ENCODE data around the gene CCDC186. TPM values are rescaled to one million over a fixed set of nuclear protein-coding genes. Genes with fewer than 3 reads are reported as not detected.

The CCDC186 gene
- total and polyA plus RNA-seq, 3 experiments from 2014 or later, result 11.3 to 24.9 (median 14.0) TPM

- Mint-ChIP-seq H3K27me3 (peaks cover 3 to 19% of the 10 kb centered on the region in 2 donors), H3K9me3 (no peaks in the 10 kb centered on the region), H3K4me1 (no peaks in the 10 kb centered on the region), H3K4me3 (no peak overlapping the region), H3K36me3 (peaks cover 0 to 3% (median 0%) of the 10 kb centered on the region in 3 donors), H3K27ac (no peak overlapping the region)
- H3K27me3 ChIP-seq (ENCODE audit: insufficient read depth, low read length, poor library complexity, severe bottlenecking), result no peaks in the 10 kb centered on the region
- POLR2A ChIA-PET, result no interaction called here
- H3K4me1 ChIP-seq (ENCODE audit: insufficient read depth, low read length), result no peaks in the 10 kb centered on the region
- CTCF ChIA-PET, result no interaction called here
- H3K9me3 ChIP-seq (ENCODE audit: low read length), result no peaks in the 10 kb centered on the region
- H3K36me3 ChIP-seq (ENCODE audit: insufficient read depth, low read length), result no peaks in the 10 kb centered on the region
- no peak for DNase-seq
- H3K4me3 ChIP-seq (ENCODE audit: low read length), result no peak overlapping the region
- no peak overlapping the region for H3K27ac ChIP-seq (ENCODE audit: low read depth, low read length)
Observed at GRCh38 chr10:114183563-114183962, 9.6 kb upstream of the CCDC186 start.

- Mint-ChIP-seq H3K9me3 (no peaks in the 10 kb centered on the region), H3K27me3 (peaks cover 3 to 14% of the 10 kb centered on the region in 2 donors), H3K4me1 (no peaks in the 10 kb centered on the region), H3K27ac (no peak overlapping the region), H3K4me3 (no peak overlapping the region), H3K36me3 (peaks cover 0 to under 1% (median 0%) of the 10 kb centered on the region in 3 donors)
- H3K27ac ChIP-seq (ENCODE audit: low read depth, low read length), result no peak overlapping the region
- H3K4me3 ChIP-seq (ENCODE audit: low read length), result no peak overlapping the region
- POLR2A ChIA-PET, result no interaction called here
- CTCF ChIA-PET, result no interaction called here
- no peaks in the 10 kb centered on the region for H3K4me1 ChIP-seq (ENCODE audit: insufficient read depth, low read length)
- no peaks in the 10 kb centered on the region for H3K36me3 ChIP-seq (ENCODE audit: insufficient read depth, low read length)
- no peaks in the 10 kb centered on the region for H3K27me3 ChIP-seq (ENCODE audit: insufficient read depth, low read length, poor library complexity, severe bottlenecking)
- H3K9me3 ChIP-seq (ENCODE audit: low read length), result no peaks in the 10 kb centered on the region
- no peak for DNase-seq
Observed at GRCh38 chr10:114181971-114182370, 8.0 kb upstream of the CCDC186 start.

- Histone ChIP-seq H3K27ac (ENCODE audit: low read depth, low read length) (no peak overlapping the region), H3K9me3 (ENCODE audit: low read length) (no peaks in the 10 kb centered on the region), H3K27me3 (ENCODE audit: insufficient read depth, low read length, poor library complexity, severe bottlenecking) (no peaks in the 10 kb centered on the region), H3K4me3 (ENCODE audit: low read length) (no peak overlapping the region), H3K36me3 (ENCODE audit: insufficient read depth, low read length) (no peaks in the 10 kb centered on the region), H3K4me1 (ENCODE audit: insufficient read depth, low read length) (no peaks in the 10 kb centered on the region)
- ChIA-PET POLR2A (no interaction called here), CTCF (no interaction called here)
- H3K27ac Mint-ChIP-seq, result no peak overlapping the region
- DNase-seq, result no peak
- H3K4me3 Mint-ChIP-seq, result no peak overlapping the region
- H3K36me3 Mint-ChIP-seq, result no peaks in the 10 kb centered on the region
- peaks cover 3% of the 10 kb centered on the region in 3 donors for H3K4me1 Mint-ChIP-seq
- H3K9me3 Mint-ChIP-seq, result no peaks in the 10 kb centered on the region
- H3K27me3 Mint-ChIP-seq, result peaks cover 0 to 10% of the 10 kb centered on the region in 2 donors
Observed at GRCh38 chr10:114180937-114181336, 6.9 kb upstream of the CCDC186 start.

- H3K36me3 Mint-ChIP-seq, result peaks cover 0 to under 1% (median 0%) of the 10 kb centered on the region in 3 donors
- ChIA-PET CTCF (no interaction called here), POLR2A (no interaction called here)
Observed at GRCh38 chr10:114179747-114180146, 5.7 kb upstream of the CCDC186 start.

GRCh38 chr10:114179148-114179547, 5.1 kb upstream of the CCDC186 start, which contains the start of gene TDRD1:
Gene TDRD1 (plus strand): TSS chr10:114179353. CDS start chr10:114187832, 8,479 bp downstream.
- Mint-ChIP-seq H3K27me3 (peaks cover 0 to 8% of the 10 kb centered on the region in 2 donors), H3K4me3 (peak within 1 kb of the TSS in 3 of 7 donors; percentile 32 to 61 (median 54)), H3K9me3 (no peaks in the 10 kb centered on the region), H3K4me1 (peaks cover 8 to 16% (median 14%) of the 10 kb centered on the region in 3 donors), H3K27ac (peak within 1 kb of the TSS in 1 of 8 donors; percentile 90), H3K36me3 (peaks cover 0 to 5% (median 0%) of the 10 kb centered on the region in 3 donors)
- CTCF ChIA-PET, result no interaction called here
- Histone ChIP-seq H3K4me3 (ENCODE audit: low read length) (no peak within 1 kb of the TSS), H3K9me3 (ENCODE audit: low read length) (no peaks in the 10 kb centered on the region), H3K36me3 (ENCODE audit: insufficient read depth, low read length) (no peaks in the 10 kb centered on the region), H3K27me3 (ENCODE audit: insufficient read depth, low read length, poor library complexity, severe bottlenecking) (no peaks in the 10 kb centered on the region), H3K27ac (ENCODE audit: low read depth, low read length) (no peak within 1 kb of the TSS), H3K4me1 (ENCODE audit: insufficient read depth, low read length) (no peaks in the 10 kb centered on the region)
- POLR2A ChIA-PET, result interaction anchor here (0.7 kb wide), 1 partner anchor 123 kb away, joined by 6 read pairs; no protein-coding TSS in a partner anchor
- DNase-seq, result no peak

More at GRCh38 chr10:114179747-114180146, 5.7 kb upstream of the CCDC186 start:
- H3K4me1 ChIP-seq (ENCODE audit: insufficient read depth, low read length), result no peaks in the 10 kb centered on the region
- no peak overlapping the region for H3K4me3 ChIP-seq (ENCODE audit: low read length)
- no peaks in the 10 kb centered on the region for H3K9me3 ChIP-seq (ENCODE audit: low read length)
- Mint-ChIP-seq H3K4me1 (peaks cover 6 to 13% (median 13%) of the 10 kb centered on the region in 3 donors), H3K27me3 (peaks cover 0 to 8% of the 10 kb centered on the region in 2 donors), H3K4me3 (no peak overlapping the region), H3K9me3 (no peaks in the 10 kb centered on the region), H3K27ac (no peak overlapping the region)
- DNase-seq, result no peak
- H3K27ac ChIP-seq (ENCODE audit: low read depth, low read length), result no peak overlapping the region
- no peaks in the 10 kb centered on the region for H3K36me3 ChIP-seq (ENCODE audit: insufficient read depth, low read length)
- H3K27me3 ChIP-seq (ENCODE audit: insufficient read depth, low read length, poor library complexity, severe bottlenecking), result no peaks in the 10 kb centered on the region

GRCh38 chr10:114176511-114176910, 2.5 kb upstream of the CCDC186 start:
- no peaks in the 10 kb centered on the region for H3K9me3 ChIP-seq (ENCODE audit: low read length)

GRCh38 chr10:114175667-114176066, 1.7 kb upstream of the CCDC186 start:
- H3K27ac Mint-ChIP-seq, result peak overlapping the region in 3 of 8 donors; percentile 23 to 60 (median 42)
- no peak for DNase-seq
- no peak overlapping the region for H3K4me3 ChIP-seq (ENCODE audit: low read length)
- no peaks in the 10 kb centered on the region for H3K9me3 Mint-ChIP-seq
- H3K4me1 Mint-ChIP-seq, result peaks cover 29 to 46% (median 41%) of the 10 kb centered on the region in 3 donors
- H3K27ac ChIP-seq (ENCODE audit: low read depth, low read length), result no peak overlapping the region
- peaks cover 18% of the 10 kb centered on the region for H3K4me1 ChIP-seq (ENCODE audit: insufficient read depth, low read length)
- H3K36me3 Mint-ChIP-seq, result peaks cover 0 to 21% (median 0%) of the 10 kb centered on the region in 3 donors
- no peaks in the 10 kb centered on the region for H3K27me3 ChIP-seq (ENCODE audit: insufficient read depth, low read length, poor library complexity, severe bottlenecking)
- H3K9me3 ChIP-seq (ENCODE audit: low read length), result no peaks in the 10 kb centered on the region
- H3K4me3 Mint-ChIP-seq, result peak overlapping the region in 6 of 7 donors; percentile 21 to 53 (median 32)
- H3K36me3 ChIP-seq (ENCODE audit: insufficient read depth, low read length), result no peaks in the 10 kb centered on the region
- POLR2A ChIA-PET, result interaction anchor here (0.6 kb wide), 1 partner anchor 16 kb away, joined by 5 read pairs; no protein-coding TSS in a partner anchor
- CTCF ChIA-PET, result no interaction called here
- peaks cover 0 to 4% of the 10 kb centered on the region in 2 donors for H3K27me3 Mint-ChIP-seq

More at GRCh38 chr10:114176511-114176910, 2.5 kb upstream of the CCDC186 start:
- CTCF ChIA-PET, result no interaction called here
- no peak overlapping the region for H3K27ac ChIP-seq (ENCODE audit: low read depth, low read length)
- Mint-ChIP-seq H3K9me3 (no peaks in the 10 kb centered on the region), H3K27me3 (peaks cover 0 to 4% of the 10 kb centered on the region in 2 donors), H3K36me3 (peaks cover 0 to 18% (median 0%) of the 10 kb centered on the region in 3 donors), H3K4me3 (no peak overlapping the region), H3K27ac (no peak overlapping the region), H3K4me1 (peaks cover 26 to 40% (median 33%) of the 10 kb centered on the region in 3 donors)
- no peak for DNase-seq
- POLR2A ChIA-PET, result interaction anchor here (0.6 kb wide), 1 partner anchor 15 kb away, joined by 5 read pairs; no protein-coding TSS in a partner anchor
- H3K27me3 ChIP-seq (ENCODE audit: insufficient read depth, low read length, poor library complexity, severe bottlenecking), result no peaks in the 10 kb centered on the region
- peaks cover 18% of the 10 kb centered on the region for H3K4me1 ChIP-seq (ENCODE audit: insufficient read depth, low read length)
- H3K4me3 ChIP-seq (ENCODE audit: low read length), result no peak overlapping the region
- no peaks in the 10 kb centered on the region for H3K36me3 ChIP-seq (ENCODE audit: insufficient read depth, low read length)

GRCh38 chr10:114174695-114175188, 739 bp upstream of the CCDC186 start:
- Mint-ChIP-seq H3K4me1 (peaks cover 29 to 53% (median 48%) of the 10 kb centered on the region in 3 donors), H3K36me3 (peaks cover 0 to 26% (median 1%) of the 10 kb centered on the region in 3 donors), H3K4me3 (peak overlapping the region; percentile 89 to 100 (median 93)), H3K27me3 (peaks cover 0 to 4% of the 10 kb centered on the region in 2 donors), H3K9me3 (no peaks in the 10 kb centered on the region), H3K27ac (peak overlapping the region; percentile 90 to 99 (median 96))
- POLR2A ChIA-PET, result interaction anchor here (0.9 kb wide), 1 partner anchor 214 kb away, joined by 5 read pairs; no protein-coding TSS in a partner anchor
- no peak for DNase-seq
- CTCF ChIA-PET, result interaction anchor here (0.9 to 1.8 kb wide), 4 partner anchors 13 to 647 kb away, joined by 3 to 5 read pairs (median 4); partner anchors contain the start of gene FHIP2A
- Histone ChIP-seq H3K9me3 (ENCODE audit: low read length) (no peaks in the 10 kb centered on the region), H3K4me1 (ENCODE audit: insufficient read depth, low read length) (peaks cover 18% of the 10 kb centered on the region), H3K36me3 (ENCODE audit: insufficient read depth, low read length) (no peaks in the 10 kb centered on the region), H3K27me3 (ENCODE audit: insufficient read depth, low read length, poor library complexity, severe bottlenecking) (no peaks in the 10 kb centered on the region), H3K27ac (ENCODE audit: low read depth, low read length) (peak overlapping the region; percentile 87), H3K4me3 (ENCODE audit: low read length) (peak overlapping the region; percentile 95)

Data from CD8-positive, alpha-beta memory T cell (primary cell).